Measurements from ENCODE around the gene COMP.

COMP gene

GRCh38 chr19:18833141-18833476, 42.0 kb upstream of the COMP start:
- Histone ChIP-seq H3K27ac (peak overlapping the region; percentile 27), H3K4me3 (ENCODE audit: low read depth, low read length) (peak overlapping the region; percentile 77), H3K27me3 (replicated peaks) (no peaks in the 10 kb centered on the region), H3K36me3 (replicated peaks) (peaks cover 5% of the 10 kb centered on the region)
- no peak for DNase-seq
- in situ Hi-C loops (cut with HindIII; ENCODE audit: low pct_ligation_motif_present, low sequenced_read_pairs) = no loop called here
- TF ChIP-seq CTCF (IDR thresholded peaks at IDR 0.05; ENCODE audit: low read depth, low read length, missing control alignments) = no peak

GRCh38 chr19:18832306-18833140, 41.4 kb upstream of the COMP start:
- H3K4me3 ChIP-seq (ENCODE audit: low read depth, low read length) = peak overlapping the region; percentile 77
- in situ Hi-C loops (cut with HindIII; ENCODE audit: low pct_ligation_motif_present, low sequenced_read_pairs) = no loop called here
- peak overlapping the region; percentile 83 for H3K27ac ChIP-seq
- H3K36me3 ChIP-seq (replicated peaks) = peaks cover 5% of the 10 kb centered on the region
- H3K27me3 ChIP-seq (replicated peaks) = no peaks in the 10 kb centered on the region
- peak; percentile 52 for TF ChIP-seq CTCF (IDR thresholded peaks at IDR 0.05; ENCODE audit: low read depth, low read length, missing control alignments)
- DNase-seq = peak; percentile 18

- TF ChIP-seq CTCF (IDR thresholded peaks at IDR 0.05; ENCODE audit: low read depth, low read length, missing control alignments) = no peak
- peak; percentile 80 for DNase-seq
- in situ Hi-C loops (cut with HindIII; ENCODE audit: low pct_ligation_motif_present, low sequenced_read_pairs) = no loop called here
- Histone ChIP-seq H3K4me3 (ENCODE audit: low read depth, low read length) (peak within 1 kb of the TSS; percentile 77), H3K36me3 (replicated peaks) (peaks cover 5% of the 10 kb centered on the region), H3K27ac (peak within 1 kb of the TSS; percentile 83), H3K27me3 (replicated peaks) (no peaks in the 10 kb centered on the region)
Measured at GRCh38 chr19:18831524-18832305, 40.6 kb upstream of the COMP start, which contains the start of gene UPF1. TSS of gene UPF1 (plus strand) at chr19:18831959. CDS start at chr19:18832210, 251 bp downstream.

- Histone ChIP-seq H3K27me3 (replicated peaks) (no peaks in the 10 kb centered on the region), H3K4me3 (ENCODE audit: low read depth, low read length) (no peak overlapping the region), H3K27ac (no peak overlapping the region), H3K36me3 (replicated peaks) (peaks cover 3% of the 10 kb centered on the region)
- in situ Hi-C loops (cut with HindIII; ENCODE audit: low pct_ligation_motif_present, low sequenced_read_pairs) = no loop called here
- DNase-seq = no peak
- TF ChIP-seq CTCF (IDR thresholded peaks at IDR 0.05; ENCODE audit: low read depth, low read length, missing control alignments) = no peak
Measured at GRCh38 chr19:18830488-18830887, 39.4 kb upstream of the COMP start.

- DNase-seq = no peak
- Histone ChIP-seq H3K27ac (no peak overlapping the region), H3K27me3 (replicated peaks) (no peaks in the 10 kb centered on the region), H3K36me3 (replicated peaks) (no peaks in the 10 kb centered on the region), H3K4me3 (ENCODE audit: low read depth, low read length) (no peak overlapping the region)
- no peak for TF ChIP-seq CTCF (IDR thresholded peaks at IDR 0.05; ENCODE audit: low read depth, low read length, missing control alignments)
- in situ Hi-C loops (cut with HindIII; ENCODE audit: low pct_ligation_motif_present, low sequenced_read_pairs) = no loop called here
Measured at GRCh38 chr19:18828786-18829185, 37.7 kb upstream of the COMP start.
